T-helper 9 cell (primary cell): ENCODE measurements around the gene ITGAV.

Experiments used
- DNase-seq: peaks from one replicate; pipeline ENCODE4 v3.0.0-alpha.2; 2020

The ITGAV gene

DNA sequence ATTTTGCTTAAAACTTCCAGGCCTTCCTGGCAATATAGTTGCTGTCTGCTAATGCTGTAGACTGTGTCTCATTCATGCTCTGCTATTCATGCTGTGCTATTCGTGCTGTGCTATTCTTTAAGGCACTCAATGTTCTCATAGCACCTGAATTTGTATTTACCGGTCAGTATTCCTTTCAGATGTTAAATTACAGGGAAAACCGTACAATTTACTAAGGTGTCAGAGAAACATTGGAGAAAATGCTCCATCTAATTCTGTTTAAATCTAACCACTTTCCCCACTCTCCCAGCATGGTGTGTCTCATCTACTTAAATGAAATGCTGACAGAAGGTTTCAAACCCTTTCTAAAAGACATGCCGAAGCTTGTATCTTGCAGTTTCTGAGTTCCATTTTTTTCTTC lies 129.0 kb downstream of the ITGAV start:
- DNase-seq: no peak

DNA sequence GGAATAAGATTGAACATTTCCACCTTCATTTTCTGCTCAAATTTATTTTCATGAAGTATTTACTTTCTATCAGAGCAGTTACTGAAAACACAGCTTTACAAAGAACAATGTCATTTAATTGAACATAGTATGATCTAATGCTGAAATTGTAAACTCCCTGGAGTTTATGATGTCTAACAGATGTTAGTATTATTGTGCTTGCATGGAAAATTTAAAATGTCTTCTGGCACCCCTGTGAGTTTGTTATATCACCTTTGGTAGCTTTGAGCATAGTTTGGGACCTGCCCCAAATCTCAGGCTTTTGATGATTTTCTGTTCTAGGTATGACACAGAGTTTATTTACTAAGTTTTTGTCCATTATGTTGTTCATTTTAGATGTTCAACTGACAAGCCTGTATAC lies 132.1 kb downstream of the ITGAV start:
- no peak for DNase-seq

DNA sequence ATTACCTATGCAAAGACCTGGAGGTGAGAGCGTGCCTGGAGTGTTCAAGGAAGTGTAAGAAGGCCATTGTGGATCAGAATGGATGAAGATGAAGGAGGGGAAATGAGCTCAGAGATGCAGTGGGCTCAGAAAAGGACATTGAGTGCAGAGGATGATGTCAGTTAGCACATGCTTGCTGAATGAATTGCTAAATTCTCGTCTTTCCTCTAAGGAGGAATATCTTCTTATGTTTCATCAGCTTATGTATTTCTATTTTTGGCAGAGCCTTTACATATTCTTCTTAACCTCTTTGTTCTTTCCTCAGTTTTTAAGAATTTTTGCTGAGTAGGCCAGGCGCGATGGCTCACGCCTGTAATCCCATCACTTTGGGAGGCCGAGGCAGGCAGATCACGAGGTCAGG lies 134.9 kb downstream of the ITGAV start:
- no peak for DNase-seq

DNA sequence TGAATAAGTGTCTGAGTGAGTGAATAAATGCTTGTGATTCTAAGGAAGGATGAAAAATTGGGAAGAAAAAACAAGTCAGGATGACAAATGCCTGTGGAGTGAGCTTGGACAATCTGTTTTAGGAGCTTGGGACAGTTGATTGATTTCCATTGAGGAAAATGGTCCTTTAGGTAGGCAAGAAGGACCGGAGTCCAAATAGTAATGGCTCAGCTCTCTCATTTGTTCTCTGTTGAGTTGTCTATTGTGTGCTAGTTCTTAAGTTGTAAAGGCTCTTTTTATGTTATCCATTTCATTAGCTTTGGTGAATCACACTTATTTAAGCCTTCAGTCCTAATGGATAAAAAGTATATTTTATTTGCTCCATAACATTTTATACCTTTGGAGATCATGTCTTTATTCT lies 135.9 kb downstream of the ITGAV start:
- no peak for DNase-seq

- no peak for DNase-seq
Measured at GRCh38 chr2:186726938-186727337, 137.1 kb downstream of the ITGAV start.

GRCh38 chr2:186728631-186729030 lies 138.8 kb downstream of the ITGAV start:
- DNase-seq: no peak
